ENCODE results near the gene PPFIBP1. TPM values are rescaled to one million over a fixed set of nuclear protein-coding genes. Genes with fewer than 3 reads are reported as not detected.

PPFIBP1 gene
- total and polyA plus RNA-seq, 2 of the 13 experiments (the other 11 are each of a cell fraction or from before 2014, with no cell fraction given): 16.2 to 21.8 TPM

- no peaks in the 10 kb centered on the region for H3K36me3 ChIP-seq (replicated peaks in 1 of 2; ENCODE audit: control insufficient read depth in 1 of 2, insufficient read depth in 2 of 2, low read length in 2 of 2)
- no peak overlapping the region for H3K27ac ChIP-seq (ENCODE audit: extremely low read length, insufficient read depth, low read length)
- in situ Hi-C loops (cut with HindIII; ENCODE audit: extremely low pct_ligation_motif_present, low pct_unique_long_range_greater_than_20kb): no loop called here
- DNase-seq (ENCODE audit: low spot score) (no peak), ATAC-seq (no peak), FAIRE-seq (no peak)
- H3K79me2 ChIP-seq (ENCODE audit: insufficient read depth, low read length): no peaks in the 10 kb centered on the region
- BruUV-seq (replicated peaks): no TSS peak
- no peak overlapping the region for H2AFZ ChIP-seq (ENCODE audit: low read length)
- ChIA-PET POLR2A (no interaction called here), CTCF (ENCODE audit: low intra/inter-chr PET ratio, low total read pairs) (no interaction called here)
- intact Hi-C loops (cut with micrococcal nuclease; ENCODE audit: unreplicated experiment): loop anchor here (1.0 kb wide), 1 partner anchor 103 kb away; no protein-coding TSS in a partner anchor
- no peak overlapping the region for H3K9ac ChIP-seq (ENCODE audit: insufficient read depth, low read depth, low read length)
- H3K9me3 ChIP-seq (ENCODE audit: low read length): no peaks in the 10 kb centered on the region
- no peak overlapping the region for H3K4me3 ChIP-seq (replicated peaks in 1 of 3; ENCODE audit: insufficient read depth in 1 of 3, low read depth in 2 of 3, low read length in 3 of 3)
- no peaks in the 10 kb centered on the region; a peak in 1 of 5 replicates for H3K27me3 ChIP-seq (ENCODE audit: control insufficient read depth in 1 of 2, insufficient read depth in 2 of 2, low read length in 2 of 2)
- H3K4me1 ChIP-seq (ENCODE audit: insufficient read depth, low read length): peaks cover 4% of the 10 kb centered on the region; the same call in 1 of the 2 replicates
- no peak for TF ChIP-seq BORCS8-MEF2B (CRISPR knock-in tag; IDR thresholded peaks at IDR 0.05)
- no peak for TF ChIP-seq ZNF557 (CRISPR knock-in tag; IDR thresholded peaks at IDR 0.05)
- H3K4me2 ChIP-seq (ENCODE audit: low read depth, low read length): no peak overlapping the region
- no peaks in the 10 kb centered on the region for H4K20me1 ChIP-seq (ENCODE audit: insufficient read depth, low read length)
These were observed 37.0 kb upstream of the PPFIBP1 start for GRCh38 chr12:27486961-27487360.

- H3K36me3 ChIP-seq (replicated peaks in 1 of 2; ENCODE audit: control insufficient read depth in 1 of 2, insufficient read depth in 2 of 2, low read length in 2 of 2): no peaks in the 10 kb centered on the region
- FAIRE-seq (no peak), ATAC-seq (no peak), DNase-seq (ENCODE audit: low spot score) (no peak)
- WGBS (ENCODE audit: low lambda C conversion rate): 6% methylated on average over 5 of the region's 5 CpGs
- no peak overlapping the region for H3K4me3 ChIP-seq (replicated peaks in 1 of 3; ENCODE audit: insufficient read depth in 1 of 3, low read depth in 2 of 3, low read length in 3 of 3)
- H3K27ac ChIP-seq (ENCODE audit: extremely low read length, insufficient read depth, low read length): no peak overlapping the region
- ChIA-PET POLR2A (no interaction called here), CTCF (ENCODE audit: low intra/inter-chr PET ratio, low total read pairs) (no interaction called here)
- BruUV-seq (replicated peaks): no TSS peak
- intact Hi-C loops (cut with micrococcal nuclease; ENCODE audit: unreplicated experiment): no loop called here
- no peak overlapping the region for H2AFZ ChIP-seq (ENCODE audit: low read length)
- H3K4me2 ChIP-seq (ENCODE audit: low read depth, low read length): no peak overlapping the region
- H3K4me1 ChIP-seq (ENCODE audit: insufficient read depth, low read length): peaks cover 4% of the 10 kb centered on the region; the same call in 1 of the 2 replicates
- no peaks in the 10 kb centered on the region for H3K9me3 ChIP-seq (ENCODE audit: low read length)
- in situ Hi-C loops (cut with HindIII; ENCODE audit: extremely low pct_ligation_motif_present, low pct_unique_long_range_greater_than_20kb): no loop called here
- H3K9ac ChIP-seq (ENCODE audit: insufficient read depth, low read depth, low read length): no peak overlapping the region
- H3K79me2 ChIP-seq (ENCODE audit: insufficient read depth, low read length): no peaks in the 10 kb centered on the region
- H4K20me1 ChIP-seq (ENCODE audit: insufficient read depth, low read length): no peaks in the 10 kb centered on the region
- H3K27me3 ChIP-seq (ENCODE audit: control insufficient read depth in 1 of 2, insufficient read depth in 2 of 2, low read length in 2 of 2): no peaks in the 10 kb centered on the region; a peak in 1 of 5 replicates
- TF ChIP-seq FOXP1 (IDR thresholded peaks at IDR 0.05): no peak
- TF ChIP-seq FOXP1 (CRISPR knock-in tag; IDR thresholded peaks at IDR 0.05): no peak
- no peak for TF ChIP-seq SRF (IDR thresholded peaks at IDR 0.05; ENCODE audit: low read depth, low read length)
- TF ChIP-seq ZFP36L1 (CRISPR knock-in tag; IDR thresholded peaks at IDR 0.05): no peak
- TF ChIP-seq RFXAP (CRISPR knock-in tag; IDR thresholded peaks at IDR 0.05; ENCODE audit: borderline replicate concordance): no peak
- TF ChIP-seq ZNF263 (CRISPR knock-in tag; IDR thresholded peaks at IDR 0.05): no peak
- TF ChIP-seq MED8 (CRISPR knock-in tag; IDR thresholded peaks at IDR 0.05; ENCODE audit: insufficient replicate concordance): no peak
- TF ChIP-seq HNRNPL (IDR thresholded peaks at IDR 0.05; ENCODE audit: low read depth, low read length): no peak
- no peak for TF ChIP-seq RXRA (CRISPR knock-in tag; IDR thresholded peaks at IDR 0.05)
- no peak for TF ChIP-seq JUN (CRISPR knock-in tag; IDR thresholded peaks at IDR 0.05)
- no peak for TF ChIP-seq TP53 (CRISPR knock-in tag; conservative IDR thresholded peaks at IDR 0.05)
- no peak for TF ChIP-seq DMTF1 (CRISPR knock-in tag; IDR thresholded peaks at IDR 0.05)
- no peak for TF ChIP-seq CREM (IDR thresholded peaks at IDR 0.05)
- TF ChIP-seq CREM (CRISPR knock-in tag; IDR thresholded peaks at IDR 0.05): no peak
- no peak for TF ChIP-seq SUZ12 (IDR thresholded peaks at IDR 0.05; ENCODE audit: low read depth, low read length)
- TF ChIP-seq NKX3-1 (CRISPR knock-in tag; IDR thresholded peaks at IDR 0.05): no peak
- TF ChIP-seq, protein P1, sequence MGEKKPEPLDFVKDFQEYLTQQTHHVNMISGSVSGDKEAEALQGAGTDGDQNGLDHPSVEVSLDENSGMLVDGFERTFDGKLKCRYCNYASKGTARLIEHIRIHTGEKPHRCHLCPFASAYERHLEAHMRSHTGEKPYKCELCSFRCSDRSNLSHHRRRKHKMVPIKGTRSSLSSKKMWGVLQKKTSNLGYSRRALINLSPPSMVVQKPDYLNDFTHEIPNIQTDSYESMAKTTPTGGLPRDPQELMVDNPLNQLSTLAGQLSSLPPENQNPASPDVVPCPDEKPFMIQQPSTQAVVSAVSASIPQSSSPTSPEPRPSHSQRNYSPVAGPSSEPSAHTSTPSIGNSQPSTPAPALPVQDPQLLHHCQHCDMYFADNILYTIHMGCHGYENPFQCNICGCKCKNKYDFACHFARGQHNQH (CRISPR knock-in tag; IDR thresholded peaks at IDR 0.05): no peak
- no peak for TF ChIP-seq HDAC6 (IDR thresholded peaks at IDR 0.05; ENCODE audit: low read depth, low read length)
These were observed 35.5 kb upstream of the PPFIBP1 start for GRCh38 chr12:27488479-27488878.
